Measurements from ENCODE around the gene DEFB112.

The DEFB112 gene, protein sequence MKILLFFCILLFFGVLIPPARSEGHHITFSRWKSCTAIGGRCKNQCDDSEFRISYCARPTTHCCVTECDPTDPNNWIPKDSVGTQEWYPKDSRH

DNA sequence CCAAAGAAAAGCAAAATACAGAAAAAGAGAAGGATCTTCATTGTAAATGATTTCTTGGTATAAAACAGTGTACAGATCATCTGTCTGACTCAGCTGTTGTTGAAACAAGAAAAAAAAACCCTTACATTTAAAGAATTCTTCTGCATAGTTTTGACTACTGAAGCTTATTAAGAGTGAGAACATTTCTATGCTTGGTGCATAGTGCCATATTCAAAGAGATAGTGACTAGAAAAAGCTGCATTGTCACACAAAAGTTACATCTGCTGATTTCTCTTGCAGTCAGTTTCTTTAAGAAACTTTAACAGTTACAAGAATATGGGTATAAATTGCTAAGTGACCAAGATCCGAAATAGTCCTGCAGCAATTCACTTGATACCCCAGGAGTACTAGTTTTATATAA is at the start of gene DEFB112:
Gene DEFB112, minus strand, starts transcription at position 101 of the 400 bp plus-strand sequence. Its CDS starts 60 bp downstream, at position 41.
- DNase-seq (ENCODE audit: low read depth in 2 of 2, low spot score in 1 of 2): no peak

- DNase-seq (ENCODE audit: low read depth in 2 of 2, low spot score in 1 of 2): no peak
These were observed 48.9 kb upstream of the DEFB112 start for GRCh38 chr6:50098641-50098993.

- no peak for DNase-seq (ENCODE audit: low read depth in 2 of 2, low spot score in 1 of 2)
These were observed 48.4 kb upstream of the DEFB112 start for GRCh38 chr6:50097966-50098640.

GRCh38 chr6:50096296-50096695 is 46.6 kb upstream of the DEFB112 start:
- DNase-seq (ENCODE audit: low read depth in 2 of 2, low spot score in 1 of 2): no peak

- no peak for DNase-seq (ENCODE audit: low read depth in 2 of 2, low spot score in 1 of 2)
These were observed 44.2 kb upstream of the DEFB112 start for GRCh38 chr6:50093938-50094272.

- DNase-seq (ENCODE audit: low read depth in 2 of 2, low spot score in 1 of 2): no peak
These were observed 43.6 kb upstream of the DEFB112 start for GRCh38 chr6:50093116-50093937.

- no peak for DNase-seq (ENCODE audit: low read depth in 2 of 2, low spot score in 1 of 2)
These were observed 41.9 kb upstream of the DEFB112 start for GRCh38 chr6:50091641-50092040.

DNA sequence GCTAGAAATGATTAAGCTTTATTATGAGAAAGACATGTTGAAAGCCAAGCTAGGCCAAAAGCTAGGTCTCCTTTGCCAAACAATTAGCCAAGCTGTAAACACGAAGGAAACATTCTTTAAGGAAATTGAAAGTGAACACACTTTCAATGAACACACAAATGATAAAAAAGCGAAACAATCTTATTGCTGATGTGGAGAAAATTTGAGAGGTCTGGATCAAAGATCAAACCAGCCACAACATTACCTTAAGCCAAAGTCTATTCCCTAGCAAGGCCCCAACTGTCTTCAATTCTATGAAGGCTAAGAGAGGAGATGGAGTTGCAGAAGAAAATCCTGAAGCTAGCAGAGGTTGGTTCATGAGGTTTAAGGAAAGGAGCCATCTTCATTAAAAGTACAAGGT is 40.2 kb upstream of the DEFB112 start:
- no peak for DNase-seq (ENCODE audit: low read depth in 2 of 2, low spot score in 1 of 2)

DNA sequence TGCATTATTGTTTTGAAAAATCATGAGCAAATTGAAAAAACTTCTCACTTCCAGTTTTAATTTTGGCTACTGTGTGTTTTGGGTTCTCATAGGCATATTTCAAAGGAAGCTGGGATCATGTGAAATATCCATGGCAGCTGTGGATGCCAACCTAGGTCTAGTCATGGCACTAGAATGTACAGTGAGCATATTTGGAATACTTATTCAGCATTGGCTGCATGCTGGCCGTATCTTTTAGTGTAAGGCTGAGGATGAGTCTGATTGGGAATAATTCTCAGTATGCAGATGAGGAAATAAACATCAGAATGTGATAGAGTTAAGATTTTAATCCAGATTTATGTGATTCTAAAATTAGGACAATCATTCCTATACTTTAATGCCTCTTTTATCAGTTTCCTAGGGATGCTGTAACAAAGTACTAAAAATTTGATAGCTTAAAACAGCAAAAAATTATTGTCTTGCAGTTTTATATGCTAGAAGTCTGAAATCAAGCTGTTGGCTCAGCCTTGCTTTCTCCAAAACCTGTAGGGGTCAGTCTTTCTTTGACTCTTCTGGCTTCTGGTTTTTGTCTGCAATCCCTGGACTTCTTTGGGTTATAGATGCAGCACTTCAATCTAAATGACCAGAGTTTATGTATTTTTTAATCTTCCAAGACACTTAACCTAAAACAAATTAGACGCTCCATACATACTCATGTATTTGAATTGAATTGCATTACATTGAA is 37.7 kb upstream of the DEFB112 start:
- DNase-seq (ENCODE audit: low read depth in 2 of 2, low spot score in 1 of 2): no peak

DNA sequence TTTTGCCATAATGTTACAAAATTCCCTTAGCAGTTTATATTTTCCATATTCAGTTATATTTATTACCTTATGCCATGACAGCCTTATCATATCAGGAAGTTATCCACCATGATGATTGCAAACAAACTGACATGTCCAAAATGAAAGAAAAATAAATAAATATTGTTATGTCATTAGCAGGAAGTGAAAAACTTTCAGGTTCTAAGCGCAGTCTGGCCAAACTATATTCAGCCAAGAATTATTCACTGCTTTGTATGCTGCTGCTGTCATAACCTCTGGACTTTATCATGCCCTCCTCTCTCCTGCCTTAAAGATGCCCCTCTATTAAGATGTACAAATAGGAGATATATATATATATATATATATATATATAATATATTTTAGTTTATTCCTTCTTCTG is 27.7 kb upstream of the DEFB112 start:
- DNase-seq (ENCODE audit: low read depth in 2 of 2, low spot score in 1 of 2): no peak

GRCh38 chr6:50076431-50076830 is 26.7 kb upstream of the DEFB112 start:
- no peak for DNase-seq (ENCODE audit: low read depth in 2 of 2, low spot score in 1 of 2)

DNA sequence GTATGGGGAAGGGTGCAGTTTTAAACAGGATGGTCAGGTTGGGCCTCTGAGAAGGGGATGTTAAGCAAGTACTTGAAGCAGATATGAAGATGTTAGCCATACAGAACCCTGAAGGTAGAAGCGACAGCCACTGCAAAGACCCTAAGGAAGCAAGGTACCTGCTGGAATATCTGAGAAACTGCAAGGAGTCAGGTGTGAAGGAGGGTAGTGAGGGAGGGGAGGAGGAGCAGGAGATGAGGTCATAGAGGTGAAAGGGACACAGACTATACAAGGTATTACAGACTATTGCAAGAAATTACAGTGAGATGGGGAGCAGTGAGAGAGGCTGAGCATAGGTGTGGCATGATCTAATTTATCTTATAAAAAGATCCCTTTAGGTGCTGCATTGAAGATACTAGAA is 22.2 kb upstream of the DEFB112 start:
- no peak for DNase-seq (ENCODE audit: low read depth in 2 of 2, low spot score in 1 of 2)

DNA sequence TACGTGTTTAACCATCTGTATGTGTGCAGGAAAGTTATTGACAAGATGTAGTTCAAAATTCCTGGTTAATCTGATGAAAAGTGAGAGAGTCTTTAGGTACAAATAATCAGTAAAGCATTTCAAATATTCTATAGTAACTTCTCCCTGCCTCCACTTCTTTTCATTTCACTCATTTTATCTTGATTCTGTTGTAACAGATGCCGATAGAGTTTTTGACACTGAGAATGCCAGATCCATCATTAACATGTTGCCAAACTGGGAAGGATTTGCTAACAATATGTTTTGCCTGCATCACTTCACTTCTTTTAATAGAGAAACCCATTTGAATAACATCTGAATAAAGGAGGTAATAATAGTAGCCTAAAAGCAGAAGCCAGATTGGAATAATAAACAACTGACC is 20.4 kb upstream of the DEFB112 start:
- DNase-seq (ENCODE audit: low read depth in 2 of 2, low spot score in 1 of 2): no peak

DNA sequence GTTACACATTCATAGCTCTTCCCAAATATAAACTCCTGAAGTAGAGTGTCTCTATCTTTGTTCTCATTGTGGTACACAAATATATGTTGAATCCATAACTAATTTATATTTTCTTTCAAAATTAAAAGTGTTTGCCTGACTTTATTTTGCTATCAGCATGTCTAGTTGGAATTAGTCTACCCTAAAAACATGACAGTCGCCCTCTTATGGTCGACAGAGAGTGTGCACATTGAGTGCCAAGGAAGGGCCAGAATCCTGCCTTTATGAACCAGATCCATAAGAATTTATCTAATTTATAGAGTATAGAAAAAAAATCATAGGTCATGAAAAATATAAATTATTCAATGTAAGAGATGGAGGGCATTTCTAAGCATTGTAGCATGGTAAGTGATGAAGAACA is 12.3 kb upstream of the DEFB112 start:
- no peak for DNase-seq (ENCODE audit: low read depth in 2 of 2, low spot score in 1 of 2)

DNA sequence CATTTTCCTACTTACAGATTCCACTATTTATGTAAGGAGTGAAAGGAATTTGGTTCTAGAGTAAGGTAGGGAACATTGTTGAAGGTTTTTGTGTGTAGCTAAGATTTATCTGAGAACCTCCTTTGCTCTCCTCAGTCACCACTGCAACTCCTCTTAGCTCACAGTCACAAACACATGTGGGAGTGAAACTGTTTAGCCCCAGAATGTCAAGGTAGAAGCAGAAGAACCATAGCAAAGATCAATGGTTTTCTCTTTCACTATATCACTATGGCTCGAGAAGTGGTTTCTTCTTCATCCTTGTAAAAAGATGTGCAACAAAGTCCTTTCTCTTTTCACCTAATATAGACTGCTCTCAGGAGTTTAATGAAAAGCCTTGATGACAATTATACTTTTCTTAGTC is 6.5 kb upstream of the DEFB112 start:
- no peak for DNase-seq (ENCODE audit: low read depth in 2 of 2, low spot score in 1 of 2)

- no peak for DNase-seq (ENCODE audit: low read depth in 2 of 2, low spot score in 1 of 2)
These were observed 2.7 kb downstream of the DEFB112 start for GRCh38 chr6:50047026-50047425.

GRCh38 chr6:50030777-50031562 is 18.8 kb downstream of the DEFB112 start:
- DNase-seq (ENCODE audit: low read depth in 2 of 2, low spot score in 1 of 2): no peak

GRCh38 chr6:50030350-50030749 is 19.4 kb downstream of the DEFB112 start:
- DNase-seq (ENCODE audit: low read depth in 2 of 2, low spot score in 1 of 2): no peak

- no peak for DNase-seq (ENCODE audit: low read depth in 2 of 2, low spot score in 1 of 2)
These were observed 24.5 kb downstream of the DEFB112 start for GRCh38 chr6:50025258-50025657.

GRCh38 chr6:50021894-50022293 is 27.8 kb downstream of the DEFB112 start, which contains the start of gene DEFB110:
TSS of gene DEFB110 (minus strand) at chr6:50021994. CDS start at chr6:50021935, 59 bp downstream.
- DNase-seq (ENCODE audit: low read depth in 2 of 2, low spot score in 1 of 2): no peak

DNA sequence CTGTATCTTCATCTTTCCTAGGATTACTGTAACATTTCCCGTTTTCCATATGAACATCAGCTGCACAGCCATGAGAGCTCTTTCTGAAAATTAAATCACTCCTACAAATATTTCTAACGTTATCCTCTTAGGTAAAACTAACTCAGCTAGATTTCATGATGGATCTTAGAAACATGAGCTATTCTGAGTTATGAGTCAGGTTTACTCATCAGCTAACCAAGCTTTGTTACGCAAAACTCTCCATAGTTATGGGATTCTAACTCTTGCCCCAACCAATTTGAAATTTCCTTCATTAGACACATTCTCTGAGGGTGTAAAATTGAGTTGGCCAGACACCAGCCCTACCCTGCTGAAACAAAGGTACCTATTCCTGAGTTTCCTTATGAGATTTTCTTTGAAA is 41.9 kb downstream of the DEFB112 start:
- DNase-seq (ENCODE audit: low read depth in 2 of 2, low spot score in 1 of 2): no peak

All from stimulated activated CD8-positive, alpha-beta memory T cell treated with anti-CD3 and anti-CD28 coated beads, Interleukin-4, amount 100 ng/mL, for 1 hour (primary cell).